GM19023 (cell line): ENCODE measurements around the gene CCDC85B.
"Not testable (repeated sequence)": the region's sequence is repeated elsewhere in the genome, so short reads cannot be mapped to it uniquely, and the experiment has no call there.

ENCODE experiments used
- ATAC-seq: cut with Tn5 transposase; IDR thresholded peaks from one replicate; pipeline ENCODE4 v1.9.1; 2021; ENCODE audit warnings: mild to moderate bottlenecking, moderate library complexity; ENCODE audit not compliant: unreplicated experiment

Gene CCDC85B

DNA sequence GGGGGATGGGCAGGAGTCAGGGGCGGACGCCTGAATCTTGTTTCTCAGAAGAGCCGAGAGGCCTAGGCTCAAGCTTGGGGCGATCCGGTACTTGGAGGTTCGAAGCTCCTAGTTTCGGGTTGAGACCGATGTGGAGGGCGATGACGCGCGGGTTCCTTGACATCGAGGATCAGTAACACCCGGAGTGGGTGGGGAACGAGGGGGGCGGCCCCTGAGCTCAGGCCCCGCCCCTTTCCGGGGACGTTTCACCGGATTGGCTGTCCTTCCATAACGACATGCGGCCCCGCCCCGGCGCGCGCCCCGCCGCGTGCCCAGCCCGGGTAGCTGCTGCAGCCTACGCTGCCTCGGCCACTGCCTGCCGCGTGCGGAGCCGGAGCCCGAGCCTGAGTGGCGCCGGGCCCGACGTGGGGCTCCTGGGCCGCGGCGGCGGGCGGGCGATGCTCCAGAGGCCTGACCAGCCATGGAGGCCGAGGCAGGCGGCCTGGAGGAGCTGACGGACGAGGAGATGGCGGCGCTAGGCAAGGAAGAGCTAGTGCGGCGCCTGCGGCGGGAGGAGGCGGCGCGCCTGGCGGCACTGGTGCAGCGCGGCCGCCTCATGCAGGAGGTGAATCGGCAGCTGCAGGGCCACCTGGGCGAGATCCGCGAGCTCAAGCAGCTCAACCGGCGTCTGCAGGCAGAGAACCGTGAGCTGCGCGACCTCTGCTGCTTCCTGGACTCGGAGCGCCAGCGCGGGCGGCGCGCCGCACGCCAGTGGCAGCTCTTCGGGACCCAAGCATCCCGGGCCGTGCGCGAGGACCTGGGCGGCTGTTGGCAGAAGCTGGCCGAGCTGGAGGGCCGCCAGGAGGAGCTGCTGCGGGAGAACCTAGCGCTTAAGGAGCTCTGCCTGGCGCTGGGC lies at the start of gene CCDC85B:
Gene CCDC85B, plus strand, starts transcription at position 350 of the 895 bp plus-strand sequence. Its CDS starts 111 bp downstream, at position 461.
- peak; percentile 53 for ATAC-seq

DNA sequence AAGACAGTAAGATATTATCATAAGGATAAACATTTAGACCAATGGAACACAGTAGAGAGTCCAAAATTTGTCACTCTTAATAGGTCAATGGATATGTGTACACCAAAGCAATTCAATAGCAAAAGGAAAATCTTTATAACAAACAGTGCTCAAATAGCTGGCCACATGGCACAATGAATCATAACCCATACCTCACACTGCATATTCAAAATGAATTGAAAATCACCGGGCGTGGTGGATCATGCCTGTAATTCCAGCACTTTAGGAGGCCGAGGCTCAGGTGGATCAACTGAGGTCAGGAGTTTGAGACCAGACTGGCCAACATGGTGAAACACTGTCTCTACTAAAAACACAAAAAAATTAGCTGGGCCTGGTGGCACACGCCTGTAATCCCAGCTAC lies 48.3 kb upstream of the CCDC85B start:
- ATAC-seq, result no peak

DNA sequence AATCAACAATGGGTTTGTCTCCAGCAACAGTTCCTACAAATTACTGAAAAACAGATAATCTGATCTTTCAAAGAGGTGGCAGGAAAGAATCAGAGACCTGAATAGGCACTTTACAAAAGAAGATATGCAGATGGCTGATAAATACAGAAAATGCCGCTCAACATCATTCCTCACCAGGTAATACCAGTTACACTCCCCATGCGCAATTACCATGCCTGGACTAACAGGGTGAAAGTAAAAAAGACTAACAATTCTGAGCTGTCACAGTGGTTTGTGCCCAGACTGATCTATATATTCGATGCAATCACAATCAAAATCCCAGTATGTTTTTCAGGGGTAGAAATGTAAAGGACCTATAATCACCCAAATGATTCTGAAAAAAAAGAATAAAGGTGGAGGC lies 46.7 kb upstream of the CCDC85B start:
- ATAC-seq, result no peak

DNA sequence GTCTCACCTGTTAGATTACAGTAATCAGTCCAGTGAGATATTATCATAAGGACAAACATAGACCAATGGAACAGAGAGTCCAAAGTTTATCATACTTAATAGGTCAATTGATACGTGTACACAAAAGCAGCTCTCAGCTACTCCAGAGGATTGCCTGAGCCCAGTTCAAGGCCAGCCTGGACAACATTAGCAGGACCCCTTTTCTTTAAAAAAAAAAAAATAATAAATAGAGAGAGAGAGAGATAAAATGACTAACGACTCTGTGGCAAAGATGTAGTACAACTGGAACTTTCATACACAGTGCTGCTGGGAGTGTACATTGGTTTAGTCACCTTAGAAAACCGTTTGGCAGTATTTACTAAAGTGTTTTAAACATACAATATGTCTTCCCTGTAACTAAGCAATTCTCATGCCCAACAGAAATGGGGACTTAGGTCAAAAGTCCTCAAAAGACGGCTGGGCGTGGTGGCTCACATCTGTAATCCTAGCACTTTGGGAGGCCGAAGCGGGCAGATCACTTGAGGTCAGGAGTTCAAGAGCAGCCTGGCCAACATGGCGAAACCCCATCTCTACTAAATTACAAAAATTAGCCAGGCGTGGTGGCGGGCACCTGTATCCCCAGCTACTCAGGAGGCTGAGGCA lies 46.1 kb upstream of the CCDC85B start:
- ATAC-seq, result no peak

DNA sequence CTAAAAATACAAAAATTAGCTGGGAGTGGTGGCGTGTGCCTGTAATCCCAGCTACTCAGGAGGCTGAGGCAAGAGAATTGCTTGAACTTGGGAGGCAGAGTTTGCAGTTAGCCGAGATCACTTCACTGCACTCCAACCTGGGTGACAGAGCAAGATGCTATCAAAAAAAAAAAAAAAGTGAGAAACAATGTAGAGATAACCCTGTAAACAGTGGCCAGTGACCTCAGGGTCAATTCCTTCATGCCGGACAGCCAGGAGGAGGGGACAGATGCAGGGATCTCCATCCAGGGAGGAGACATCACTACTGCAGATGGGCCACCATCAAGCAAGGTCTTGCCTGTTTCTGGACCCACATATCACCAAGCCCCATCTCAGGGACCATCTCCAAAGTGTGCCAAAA lies 42.7 kb upstream of the CCDC85B start:
- ATAC-seq, result no peak

DNA sequence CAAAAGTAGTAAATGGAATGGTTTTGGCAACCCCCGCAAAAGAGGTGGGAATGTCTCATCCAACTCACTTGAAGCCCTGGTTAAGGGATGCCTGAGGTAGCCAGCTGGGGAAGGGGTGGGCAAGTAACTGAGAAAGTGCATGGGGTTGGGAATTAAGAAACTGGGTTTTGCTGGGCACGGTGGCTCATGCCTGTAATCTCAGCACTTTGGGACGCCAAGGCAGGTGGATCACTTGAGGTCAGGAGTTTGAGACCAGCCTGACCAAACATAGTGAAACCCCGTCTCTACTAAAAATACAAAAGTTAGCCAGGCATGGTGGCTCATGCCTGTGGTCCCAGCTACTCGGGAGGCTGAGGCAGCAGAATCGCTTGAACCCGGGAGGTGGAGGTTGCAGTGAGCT lies 41.8 kb upstream of the CCDC85B start:
- not testable (repeated sequence) for ATAC-seq

DNA sequence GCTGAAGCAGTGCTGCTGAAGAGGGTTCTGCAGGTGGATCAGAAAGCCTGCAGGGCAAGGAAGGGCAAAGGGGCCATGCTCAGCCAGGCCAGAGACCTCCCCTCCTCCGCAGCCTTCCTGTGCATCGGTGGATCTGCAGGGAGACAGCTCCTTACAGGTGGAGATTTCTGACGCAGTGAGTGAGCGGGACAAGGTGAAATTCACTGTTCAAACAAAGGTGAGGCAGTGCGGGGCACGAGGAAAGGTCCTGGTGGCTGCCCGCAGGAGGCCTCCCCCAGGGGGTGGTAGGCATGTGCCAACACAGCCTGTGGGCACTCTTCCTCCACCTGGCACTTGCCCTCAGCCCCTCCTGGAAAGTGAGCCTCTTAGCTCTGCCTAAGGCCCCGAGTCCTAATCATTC lies 41.1 kb upstream of the CCDC85B start:
- ATAC-seq, result no peak

DNA sequence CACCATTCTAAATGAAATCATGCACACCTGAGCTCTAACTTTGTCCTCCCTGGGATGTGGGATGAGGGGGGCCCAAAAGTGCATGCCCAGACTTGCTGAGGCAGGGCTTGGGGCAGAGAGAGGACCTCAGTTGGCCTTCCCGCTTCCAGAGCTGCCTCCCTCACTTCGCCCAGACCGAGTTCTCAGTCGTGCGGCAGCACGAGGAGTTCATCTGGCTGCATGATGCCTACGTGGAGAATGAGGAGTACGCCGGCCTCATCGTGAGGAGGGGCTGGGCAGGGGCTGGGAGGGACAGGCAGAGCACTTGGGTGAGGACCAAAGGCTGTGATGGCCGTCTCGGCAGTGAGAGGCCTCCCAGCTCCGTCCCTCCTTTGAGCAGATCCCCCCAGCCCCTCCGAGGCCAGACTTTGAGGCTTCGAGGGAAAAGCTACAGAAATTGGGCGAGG lies 40.7 kb upstream of the CCDC85B start:
- no peak for ATAC-seq

DNA sequence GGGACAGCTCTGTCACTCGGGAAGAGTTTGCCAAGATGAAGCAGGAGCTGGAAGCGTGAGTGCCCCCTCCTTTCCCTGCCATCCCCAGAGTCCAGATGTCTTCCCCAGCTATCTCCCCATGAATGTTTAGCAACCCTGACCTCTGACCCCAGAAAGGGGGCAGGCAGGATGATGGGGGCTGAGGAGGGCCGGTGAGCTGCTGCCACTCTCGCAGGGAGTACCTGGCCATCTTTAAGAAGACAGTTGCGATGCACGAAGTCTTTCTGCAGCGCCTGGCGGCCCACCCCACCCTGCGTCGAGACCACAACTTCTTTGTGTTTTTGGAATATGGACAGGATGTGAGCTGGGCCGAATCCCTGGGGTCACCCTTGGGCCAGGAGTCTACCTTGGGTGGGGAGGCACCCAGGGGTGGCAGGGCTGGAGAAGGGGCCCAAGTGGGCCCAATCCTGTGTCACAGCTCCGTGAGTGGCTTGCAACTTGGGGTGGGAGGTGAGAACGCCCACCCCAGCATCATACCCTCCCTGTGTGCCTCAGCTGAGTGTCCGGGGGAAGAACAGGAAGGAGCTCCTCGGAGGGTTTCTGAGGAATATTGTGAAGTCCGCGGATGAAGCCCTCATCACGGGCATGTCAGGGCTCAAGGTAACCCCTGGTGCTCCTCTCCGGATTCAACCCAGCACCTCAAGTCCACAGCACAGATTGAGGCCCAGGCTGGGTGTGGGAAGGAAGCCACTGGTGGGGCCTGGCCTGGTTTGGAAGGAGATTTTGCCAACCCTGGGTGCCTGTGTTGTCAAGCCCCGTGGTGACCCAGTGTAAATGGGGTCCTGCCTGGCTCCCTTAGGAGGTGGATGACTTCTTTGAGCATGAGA lies 40.0 kb upstream of the CCDC85B start:
- no peak for ATAC-seq

DNA sequence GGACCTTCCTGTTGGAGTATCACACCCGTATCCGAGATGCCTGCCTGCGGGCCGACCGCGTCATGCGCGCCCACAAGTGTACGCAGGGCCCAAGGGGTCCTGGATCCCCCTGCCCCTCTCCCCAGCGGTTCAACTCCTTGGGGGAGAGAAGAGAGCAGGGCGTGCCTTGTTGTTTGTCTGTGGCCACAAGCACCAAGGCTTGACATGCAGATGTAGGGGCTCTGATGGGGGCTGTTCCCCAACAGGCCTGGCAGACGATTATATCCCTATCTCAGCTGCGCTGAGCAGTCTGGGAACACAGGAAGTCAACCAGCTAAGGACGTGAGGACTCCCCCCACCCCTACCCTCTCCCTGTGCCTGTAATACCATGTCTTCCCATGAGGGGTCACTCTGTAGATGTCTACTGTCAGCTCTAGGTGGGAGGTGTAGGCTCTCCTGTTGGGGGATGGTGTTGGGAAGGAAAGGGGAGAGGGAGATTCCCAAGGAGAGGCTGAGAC lies 39.3 kb upstream of the CCDC85B start:
- no peak for ATAC-seq

DNA sequence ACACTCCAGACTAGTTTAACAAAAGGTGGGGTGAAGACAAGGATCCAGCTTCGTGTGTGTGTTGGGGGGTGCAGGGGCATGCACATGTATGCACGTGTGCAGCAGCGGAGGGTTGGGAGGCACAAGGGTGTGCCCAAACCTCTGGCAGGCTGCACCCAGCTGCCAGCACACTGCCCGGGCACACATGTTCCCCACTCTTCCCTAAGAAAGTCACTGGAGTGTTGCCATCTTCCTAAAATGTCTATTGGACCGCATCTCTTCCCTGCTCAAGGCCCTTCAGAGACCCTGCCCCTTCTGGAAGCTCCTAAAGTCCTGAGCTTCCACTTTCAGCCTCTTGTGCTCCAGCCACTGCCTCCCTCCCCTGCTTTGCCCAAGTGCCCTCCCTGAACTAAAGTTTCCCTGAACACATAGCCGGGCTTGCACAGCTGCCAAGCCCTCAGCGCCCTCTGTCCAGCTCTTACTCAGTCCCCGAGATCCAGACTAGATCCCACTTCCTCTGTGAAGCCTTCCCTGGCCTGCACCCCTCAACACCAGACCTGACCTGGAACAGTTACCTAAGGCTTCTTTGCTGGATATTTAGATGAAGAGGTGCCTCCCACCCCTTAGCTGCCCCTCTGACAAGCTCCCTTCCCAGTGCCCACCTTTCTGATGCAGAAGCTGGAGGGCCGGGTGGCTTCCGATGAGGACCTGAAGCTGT lies 38.5 kb upstream of the CCDC85B start:
- no peak for ATAC-seq

DNA sequence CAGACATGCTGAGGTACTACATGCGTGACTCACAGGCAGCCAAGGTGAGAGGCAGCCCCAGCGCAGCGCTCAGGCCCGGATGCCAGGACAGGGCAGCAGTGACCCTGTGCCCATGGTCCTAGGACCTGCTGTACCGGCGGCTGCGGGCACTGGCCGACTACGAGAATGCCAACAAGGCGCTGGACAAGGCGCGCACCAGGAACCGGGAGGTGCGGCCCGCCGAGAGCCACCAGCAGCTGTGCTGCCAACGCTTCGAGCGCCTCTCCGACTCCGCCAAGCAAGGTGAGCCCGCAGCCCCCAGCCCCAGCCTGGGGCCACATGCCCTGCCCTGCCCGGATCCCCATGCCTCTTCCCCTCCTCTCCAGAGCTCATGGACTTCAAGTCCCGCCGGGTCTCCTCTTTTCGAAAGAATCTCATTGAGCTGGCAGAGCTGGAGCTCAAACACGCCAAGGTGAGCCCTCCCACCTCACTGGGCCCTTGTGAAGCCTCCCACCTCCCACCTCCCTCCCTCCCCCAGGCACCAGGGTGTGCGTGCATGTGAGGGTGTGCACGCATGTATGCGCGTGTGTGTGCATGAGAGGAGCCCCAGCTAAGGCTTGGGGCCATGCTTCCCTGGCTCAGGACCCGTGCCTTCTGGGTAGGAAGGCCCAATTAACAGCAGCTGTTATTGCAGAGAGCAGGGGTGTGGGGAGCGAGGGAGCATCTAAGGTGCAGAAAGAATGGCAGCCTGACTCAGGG lies 37.8 kb upstream of the CCDC85B start:
- ATAC-seq, result no peak

DNA sequence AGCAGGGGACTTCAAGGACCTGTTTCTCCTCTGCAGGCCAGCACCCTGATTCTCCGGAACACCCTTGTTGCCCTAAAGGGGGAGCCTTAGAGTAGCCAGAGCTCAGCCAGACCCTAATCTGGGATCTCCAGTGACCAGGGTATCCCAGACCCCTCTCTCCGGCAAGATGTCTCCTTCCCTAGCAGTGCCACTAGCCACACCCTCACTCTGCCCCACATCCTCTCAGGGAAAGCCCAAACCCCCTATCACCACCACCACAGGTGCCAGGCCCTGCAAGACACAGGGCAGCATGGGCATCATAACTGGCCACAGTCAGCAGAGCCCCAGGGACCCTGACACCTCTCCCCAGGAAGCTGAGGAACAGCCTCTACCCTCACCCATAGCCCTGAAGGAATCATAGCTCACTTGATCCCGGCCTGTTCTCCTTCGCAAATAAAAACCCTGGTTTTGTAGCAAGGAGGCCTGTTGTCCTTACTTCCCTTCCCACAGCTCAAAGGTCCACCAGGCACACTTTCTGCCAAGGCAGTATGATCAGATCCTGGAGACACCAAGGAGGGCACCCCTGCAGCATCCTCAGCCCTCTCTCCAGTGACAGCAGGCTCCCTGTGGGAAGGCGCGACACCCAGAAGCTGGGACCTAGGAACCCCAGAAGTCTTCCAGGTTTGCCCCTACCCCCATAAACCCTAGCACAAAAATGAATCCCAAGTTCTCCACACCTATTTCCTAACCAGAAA lies 37.1 kb upstream of the CCDC85B start:
- ATAC-seq, result no peak

DNA sequence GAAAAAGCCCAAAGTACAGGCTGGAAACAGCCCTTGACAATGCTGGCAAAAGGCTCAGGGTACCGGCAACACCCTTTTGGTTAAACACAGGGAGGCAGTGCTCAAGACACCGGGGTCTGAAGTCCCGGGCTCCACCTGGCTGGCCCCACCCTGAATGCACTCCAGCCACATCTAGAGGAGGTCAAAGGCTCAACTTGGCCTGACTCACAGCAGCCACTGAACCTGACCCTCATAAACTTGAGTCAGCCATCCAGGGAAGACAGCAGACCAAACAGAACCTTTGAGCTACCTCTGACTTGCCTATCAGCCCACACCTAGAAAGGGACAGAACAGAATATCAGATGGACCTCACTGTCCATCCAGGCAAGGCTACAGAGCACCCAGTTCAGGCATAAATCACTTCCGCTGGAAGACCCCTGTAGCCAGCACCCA lies 36.3 kb upstream of the CCDC85B start:
- ATAC-seq, result no peak

DNA sequence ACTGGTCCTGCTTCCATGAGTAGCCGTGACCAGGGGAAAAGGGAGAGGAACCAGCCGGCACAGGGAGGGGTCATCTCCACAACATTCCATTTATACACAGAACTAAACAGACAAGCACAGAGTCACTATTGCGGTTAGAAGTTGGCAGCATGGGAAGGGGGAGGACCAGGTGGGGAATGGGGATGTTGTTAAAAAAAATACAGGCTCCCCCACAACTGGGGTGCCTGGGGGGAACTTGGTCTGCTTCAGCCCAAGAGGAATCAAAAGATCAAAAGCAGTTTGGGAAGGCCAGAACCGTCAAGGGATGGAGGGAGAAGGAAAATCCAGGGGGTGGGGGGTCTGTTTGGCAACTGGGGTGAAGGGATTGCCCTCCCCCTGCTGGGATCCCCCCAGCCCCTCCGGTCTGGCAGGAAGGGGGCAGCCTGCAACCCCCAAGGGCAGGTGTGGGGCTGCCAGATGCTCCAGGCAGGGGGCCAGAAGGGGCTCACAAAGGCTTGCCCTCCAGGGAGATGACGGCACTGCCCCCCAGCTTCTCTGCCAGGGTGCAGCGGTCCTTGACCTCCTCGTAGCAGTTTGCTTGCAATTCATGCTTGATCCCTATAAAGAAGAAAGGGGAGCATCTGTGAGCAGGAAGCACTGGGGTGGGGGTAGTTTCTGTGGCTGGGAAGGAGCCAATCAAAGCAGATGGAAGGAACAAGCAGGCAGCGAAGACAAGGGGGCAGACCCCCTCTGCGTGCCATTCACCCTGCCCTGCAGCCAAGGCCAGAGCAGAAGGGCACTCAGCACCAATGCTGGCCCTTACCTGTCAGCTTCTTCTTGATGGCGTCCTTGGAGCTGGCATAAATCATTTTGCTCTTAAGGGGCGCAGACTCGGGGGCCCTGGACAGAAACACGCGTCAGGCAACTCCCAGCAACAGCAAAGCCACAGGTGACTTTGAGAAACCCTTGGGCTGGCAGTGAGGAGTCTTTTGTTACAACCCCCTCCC lies 35.3 kb upstream of the CCDC85B start:
- ATAC-seq, result no peak

DNA sequence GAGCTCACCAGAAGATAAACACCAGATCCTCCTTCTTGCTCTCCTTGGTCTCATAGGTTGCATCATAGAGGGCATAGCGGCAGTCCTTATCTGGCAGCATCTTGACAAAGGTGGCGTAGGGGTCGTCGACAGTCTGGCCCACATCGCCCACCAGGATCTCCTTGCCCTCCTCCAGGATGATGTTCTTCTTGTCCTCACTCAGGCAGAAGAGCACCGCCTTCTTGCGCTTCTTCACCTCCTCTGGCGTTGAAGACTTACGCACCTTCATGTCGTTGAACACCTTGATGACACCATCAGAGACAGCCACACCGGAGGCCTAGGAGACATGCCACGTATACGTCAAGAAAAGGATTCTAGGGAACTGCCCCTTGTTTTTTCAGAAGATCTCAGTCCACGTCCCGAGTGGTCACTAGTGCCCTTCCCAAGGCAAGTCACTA lies 34.5 kb upstream of the CCDC85B start:
- no peak for ATAC-seq

DNA sequence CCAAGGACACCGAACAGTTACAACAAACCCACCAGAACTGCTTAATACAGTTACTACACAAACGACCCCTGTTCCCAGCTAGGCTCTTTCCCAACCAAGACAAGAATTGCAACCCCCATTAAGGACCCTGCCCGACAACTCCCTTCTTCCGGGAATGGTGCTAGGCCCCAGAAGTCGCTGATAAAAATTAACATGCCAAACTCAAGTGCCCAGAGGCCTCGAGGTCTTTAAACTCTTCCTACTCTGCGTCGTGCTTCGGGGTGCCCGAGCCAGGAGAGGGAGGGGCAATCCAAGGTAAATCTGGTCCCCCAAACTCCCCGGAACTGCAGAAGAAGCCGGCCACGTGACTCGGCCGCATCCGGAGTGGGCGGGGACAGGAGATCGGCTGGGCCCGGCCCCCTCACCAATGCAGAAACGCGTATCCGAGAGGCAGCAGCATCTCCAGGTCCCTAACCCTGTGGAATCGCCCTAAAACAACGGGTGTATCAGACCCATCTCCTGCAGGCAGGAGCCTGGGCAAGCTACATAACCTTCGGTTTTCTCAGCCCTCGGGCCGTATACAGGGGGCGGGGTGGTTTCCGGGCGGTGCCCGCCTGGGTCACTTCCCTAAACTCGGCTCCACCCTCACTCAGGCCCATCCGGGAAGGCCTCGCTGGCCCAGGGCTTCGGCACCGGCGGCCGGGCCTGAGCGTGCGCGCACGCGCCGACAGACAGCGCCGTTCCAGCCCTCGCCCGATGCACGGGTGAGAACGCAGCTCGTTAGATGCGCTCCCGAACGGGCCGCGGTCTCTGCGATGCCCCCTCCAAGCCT lies 33.6 kb upstream of the CCDC85B start:
- peak; percentile 20 for ATAC-seq
